ENCODE measurements around the gene EXOC5. TPM values are rescaled to one million over a fixed set of nuclear protein-coding genes. Genes with fewer than 3 reads are reported as not detected.

EXOC5 gene
- polyA plus RNA-seq, 1 donor from 2014 or later: 138 TPM

Other genes with a start within 250 kb of the EXOC5 start
- 40.0 and 44.8 TPM in 2 replicates for gene AP5M1, start 66 bp upstream of the EXOC5 start, polyA plus RNA-seq
- gene NAA30, start 121.7 kb upstream of the EXOC5 start, polyA plus RNA-seq: 21.3 and 26.9 TPM in 2 replicates
- gene CCDC198, start 225.0 kb upstream of the EXOC5 start, polyA plus RNA-seq: not detected in 2 replicates